SU-DHL-6 (cell line): ENCODE measurements around the gene ZNF155.
"Not testable (repeated sequence)": the region's sequence is repeated elsewhere in the genome, so short reads cannot be mapped to it uniquely, and the experiment has no call there.

Experiments
- H2AFZ ChIP-seq: fragments of 200-600 bp; sonication (generic); 2 replicates; pipeline ENCODE4 v1.6.1; 2014; ENCODE audit warnings: low read depth, mild to moderate bottlenecking, moderate library complexity, mixed read lengths, antibody characterized with exemption, low read length; ENCODE audit not compliant: severe bottlenecking
- H3F3A ChIP-seq: fragments of 200-600 bp; shearing (Covaris generic); 2 replicates; pipeline ENCODE4 v1.6.0; 2016; ENCODE audit warnings: antibody characterized with exemption, mild to moderate bottlenecking; ENCODE audit not compliant: insufficient read depth
- H3K27ac ChIP-seq: fragments of 200-600 bp; sonication (generic); 2 replicates; pipeline ENCODE4 v1.5.1; 2016; ENCODE audit warnings: low read depth, mild to moderate bottlenecking, low read length, moderate library complexity, mixed read lengths
- H3K27me3 ChIP-seq: fragments of 200-600 bp; sonication (generic), shearing (Covaris generic); 2 replicates; pipeline ENCODE4 v1.6.0; 2014; ENCODE audit warnings: mild to moderate bottlenecking, low read length
- H3K36me3 ChIP-seq: fragments of 200-600 bp; sonication (generic); 2 replicates; pipeline ENCODE4 v1.6.1; 2014; ENCODE audit warnings: mild to moderate bottlenecking, low read length, mixed read lengths
- H3K4me2 ChIP-seq: fragments of 300-600, 200-600 bp; shearing (Covaris generic), sonication (generic); 2 replicates; pipeline ENCODE4 v1.6.0; 2014; ENCODE audit warnings: low read length, low read depth, mild to moderate bottlenecking; ENCODE audit not compliant: poor library complexity, severe bottlenecking
- H3K4me3 ChIP-seq: fragments of 200-600 bp; sonication (generic); 2 replicates; pipeline ENCODE4 v1.5.1; 2014; ENCODE audit warnings: antibody characterized with exemption, low read length, mild to moderate bottlenecking, mixed read lengths; ENCODE audit not compliant: insufficient read depth, poor library complexity, severe bottlenecking
- H3K79me2 ChIP-seq: fragments of 200-600 bp; sonication (generic); 2 replicates; pipeline ENCODE4 v1.6.1; 2014; ENCODE audit warnings: mild to moderate bottlenecking, low read length, moderate library complexity; ENCODE audit not compliant: insufficient read depth
- H3K9ac ChIP-seq: fragments of 200-600 bp; sonication (generic); 2 replicates; pipeline ENCODE4 v1.7.0; 2014; ENCODE audit warnings: mild to moderate bottlenecking, low read length
- H3K9me2 ChIP-seq: fragments of 200-600 bp; sonication (generic); replicated peaks from 2 replicates; pipeline ENCODE4 v1.6.1; 2014; ENCODE audit warnings: low read length; ENCODE audit not compliant: insufficient read depth
- H3K9me3 ChIP-seq: fragments of 200-600 bp; sonication (generic); 2 replicates; pipeline ENCODE4 v1.6.1; 2014; ENCODE audit warnings: low read length, mixed read lengths; ENCODE audit not compliant: insufficient read depth
- H4K20me1 ChIP-seq: fragments of 200-600 bp; sonication (generic); 2 replicates; pipeline ENCODE4 v1.6.1; 2014; ENCODE audit warnings: low read depth, mild to moderate bottlenecking, antibody characterized with exemption, low read length, moderate library complexity, mixed read lengths
- EZH2phosphoT487 ChIP-seq: fragments of 200-600 bp; sonication (generic), shearing (Covaris generic); conservative IDR thresholded peaks from 2 replicates; pipeline ENCODE4 v1.6.1; 2018; ENCODE audit warnings: mild to moderate bottlenecking, antibody characterized with exemption, low read length, moderate library complexity, mixed read lengths
- TF ChIP-seq, protein P1 (sequence below): fragments of 200-600 bp; sonication (generic); IDR thresholded peaks from one replicate; pipeline ENCODE4 v1.5.1; 2017; ENCODE audit warnings: antibody characterized with exemption, mild to moderate bottlenecking, low read length, moderate library complexity; ENCODE audit not compliant: insufficient read depth, poor library complexity, severe bottlenecking

The ZNF155 gene

DNA sequence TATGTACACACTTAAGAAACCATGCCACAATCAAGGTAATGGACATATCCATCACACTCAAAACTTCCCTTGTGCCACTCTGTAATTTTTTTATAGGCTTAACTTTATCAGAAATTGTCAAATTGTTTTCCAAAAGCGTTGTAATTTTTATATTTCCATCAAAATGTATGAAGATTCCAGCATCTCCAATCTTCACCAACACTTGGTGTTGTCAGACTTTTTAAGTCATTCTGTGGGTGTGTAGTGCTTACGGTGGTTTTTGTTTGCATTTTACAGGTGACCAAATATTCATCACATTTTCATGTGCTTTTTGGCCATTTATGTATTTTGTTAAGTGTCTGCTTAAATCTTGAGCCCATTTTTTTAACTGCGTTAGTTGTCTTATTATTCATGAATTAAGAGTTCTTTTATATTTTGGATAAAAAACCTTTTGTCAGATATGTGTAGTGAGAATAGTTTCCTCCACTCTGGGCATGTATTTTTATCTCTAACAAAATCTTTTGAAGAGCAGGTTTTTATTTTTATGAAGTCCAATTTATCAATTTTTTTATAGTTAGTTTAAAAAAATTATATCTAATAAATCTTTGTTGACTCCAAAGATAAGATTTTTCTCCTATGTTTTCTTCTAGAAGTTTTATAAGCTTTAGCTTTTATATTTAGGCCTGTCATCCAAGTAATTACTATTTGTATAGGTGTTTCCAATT, 44.3 kb upstream of the ZNF155 start:
- Histone ChIP-seq H4K20me1 (no peaks in the 10 kb centered on the region), H3K27ac (no peak overlapping the region), H3K36me3 (0 out of 2 replicates have a peak, but pooled peaks cover 2% of the 10 kb centered on the region), H3K27me3 (no peaks in the 10 kb centered on the region), H2AFZ (no peak overlapping the region), H3K4me3 (no peak overlapping the region), H3K9me3 (peaks cover 7% of the 10 kb centered on the region), H3K9ac (no peak overlapping the region), H3K4me2 (no peak overlapping the region), H3F3A (no peaks in the 10 kb centered on the region), H3K9me2 (no peaks in the 10 kb centered on the region), H3K79me2 (no peaks in the 10 kb centered on the region)
- no peak for TF ChIP-seq EZH2phosphoT487
- TF ChIP-seq, protein P1, sequence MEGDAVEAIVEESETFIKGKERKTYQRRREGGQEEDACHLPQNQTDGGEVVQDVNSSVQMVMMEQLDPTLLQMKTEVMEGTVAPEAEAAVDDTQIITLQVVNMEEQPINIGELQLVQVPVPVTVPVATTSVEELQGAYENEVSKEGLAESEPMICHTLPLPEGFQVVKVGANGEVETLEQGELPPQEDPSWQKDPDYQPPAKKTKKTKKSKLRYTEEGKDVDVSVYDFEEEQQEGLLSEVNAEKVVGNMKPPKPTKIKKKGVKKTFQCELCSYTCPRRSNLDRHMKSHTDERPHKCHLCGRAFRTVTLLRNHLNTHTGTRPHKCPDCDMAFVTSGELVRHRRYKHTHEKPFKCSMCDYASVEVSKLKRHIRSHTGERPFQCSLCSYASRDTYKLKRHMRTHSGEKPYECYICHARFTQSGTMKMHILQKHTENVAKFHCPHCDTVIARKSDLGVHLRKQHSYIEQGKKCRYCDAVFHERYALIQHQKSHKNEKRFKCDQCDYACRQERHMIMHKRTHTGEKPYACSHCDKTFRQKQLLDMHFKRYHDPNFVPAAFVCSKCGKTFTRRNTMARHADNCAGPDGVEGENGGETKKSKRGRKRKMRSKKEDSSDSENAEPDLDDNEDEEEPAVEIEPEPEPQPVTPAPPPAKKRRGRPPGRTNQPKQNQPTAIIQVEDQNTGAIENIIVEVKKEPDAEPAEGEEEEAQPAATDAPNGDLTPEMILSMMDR: no peak

DNA sequence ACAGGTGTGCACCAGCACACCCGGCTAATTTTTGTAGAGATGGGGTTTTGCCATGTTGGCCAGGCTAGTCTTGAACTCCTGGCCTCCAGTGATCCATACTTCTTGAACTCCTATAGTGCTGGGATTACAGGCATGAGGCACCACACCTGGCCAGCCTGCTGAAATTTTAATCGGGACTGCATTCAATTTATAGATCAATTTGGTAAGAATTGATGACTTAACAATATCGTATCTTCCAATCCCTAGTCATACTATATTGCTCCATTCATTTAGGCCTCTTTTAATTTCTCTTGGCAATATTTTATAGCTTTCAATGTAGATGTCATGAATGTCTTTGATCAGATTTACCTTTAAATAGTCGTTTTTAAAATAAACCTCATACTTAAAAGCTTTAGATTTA, 43.3 kb upstream of the ZNF155 start:
- Histone ChIP-seq H3K9ac (no peak overlapping the region), H3K36me3 (0 out of 2 replicates have a peak, but pooled peaks cover 2% of the 10 kb centered on the region), H3K9me3 (peaks cover 7% of the 10 kb centered on the region), H3K27ac (no peak overlapping the region), H3K4me3 (no peak overlapping the region), H3K27me3 (no peaks in the 10 kb centered on the region), H2AFZ (no peak overlapping the region), H4K20me1 (no peaks in the 10 kb centered on the region), H3F3A (no peaks in the 10 kb centered on the region), H3K4me2 (no peak overlapping the region), H3K9me2 (no peaks in the 10 kb centered on the region), H3K79me2 (no peaks in the 10 kb centered on the region)
- TF ChIP-seq, protein P1: no peak
- TF ChIP-seq EZH2phosphoT487: no peak

GRCh38 chr19:43941209-43941608, 42.8 kb upstream of the ZNF155 start:
- Histone ChIP-seq H3K27me3 (no peaks in the 10 kb centered on the region), H3K9me3 (peaks cover 7% of the 10 kb centered on the region), H3K4me2 (no peak overlapping the region), H3K79me2 (no peaks in the 10 kb centered on the region), H4K20me1 (no peaks in the 10 kb centered on the region), H3K36me3 (0 out of 2 replicates have a peak, but pooled peaks cover 2% of the 10 kb centered on the region), H2AFZ (no peak overlapping the region), H3K9ac (no peak overlapping the region), H3K27ac (no peak overlapping the region), H3K4me3 (no peak overlapping the region), H3K9me2 (no peaks in the 10 kb centered on the region), H3F3A (no peaks in the 10 kb centered on the region)
- TF ChIP-seq, protein P1: no peak
- no peak for TF ChIP-seq EZH2phosphoT487

DNA sequence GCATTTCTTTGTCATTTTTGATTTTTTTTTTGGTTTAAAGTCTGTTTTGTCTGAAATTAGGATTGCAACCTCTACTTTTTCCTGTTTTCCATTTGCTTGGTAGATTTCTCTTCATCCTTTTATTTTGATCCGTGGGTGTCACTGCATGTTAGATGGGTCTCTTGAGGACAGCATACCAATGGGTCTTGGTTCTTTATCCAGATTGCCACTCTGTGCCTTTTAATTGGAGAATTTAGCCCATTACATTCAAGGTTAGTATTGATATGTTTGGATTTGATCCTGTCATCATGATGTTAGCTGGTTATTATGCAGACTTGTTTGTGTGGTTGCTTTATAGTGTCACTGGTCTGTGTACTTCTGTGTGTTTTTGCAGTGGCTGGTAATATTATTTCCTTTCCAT, 36.6 kb upstream of the ZNF155 start:
- H3K9me3 ChIP-seq, H3F3A ChIP-seq, H2AFZ ChIP-seq, H3K9me2 ChIP-seq, H3K4me2 ChIP-seq, H4K20me1 ChIP-seq, H3K36me3 ChIP-seq, H3K27ac ChIP-seq, H3K9ac ChIP-seq, H3K4me3 ChIP-seq, H3K79me2 ChIP-seq, H3K27me3 ChIP-seq: not testable (repeated sequence)

GRCh38 chr19:43949803-43950202, 34.2 kb upstream of the ZNF155 start:
- H3K9ac ChIP-seq, H3K4me2 ChIP-seq, H3K36me3 ChIP-seq, H3K4me3 ChIP-seq, H3K9me3 ChIP-seq, H3K9me2 ChIP-seq, H4K20me1 ChIP-seq, H2AFZ ChIP-seq, H3F3A ChIP-seq, H3K27ac ChIP-seq, H3K79me2 ChIP-seq, H3K27me3 ChIP-seq: not testable (repeated sequence)
